Keratinocyte (primary cell): Measurements from ENCODE around the gene PRPF39. TPM values are rescaled to one million over a fixed set of nuclear protein-coding genes. Genes with fewer than 3 reads are reported as not detected.

Experiments
- DNase-seq: peaks from one replicate; pipeline ENCODE4 v3.0.0-alpha.2; 2011; ENCODE audit warnings: low read depth, missing footprints, low spot score
- FAIRE-seq: peaks from 2 replicates; lab custom pipeline; 2011; peaks lifted over from hg19 to GRCh38; lab: Jason Lieb, UNC
- H2AFZ ChIP-seq: 2 replicates; pipeline ENCODE4 v1.6.0; 2012; ENCODE audit warnings: low read length, control low read depth, inconsistent platforms; ENCODE audit not compliant: control insufficient read depth
- H3K27ac ChIP-seq: 2 replicates; pipeline ENCODE4 v1.5.1; 2011; ENCODE audit warnings: low read length; ENCODE audit not compliant: control insufficient read depth, insufficient read depth
- H3K27me3 ChIP-seq: 3 replicates; pipeline ENCODE4 v1.6.0; 2011; ENCODE audit warnings: low read length; ENCODE audit not compliant: control insufficient read depth, insufficient read depth; ENCODE audit errors: extremely low read depth
- H3K36me3 ChIP-seq, 2 experiments: 2 replicates in 1 of 2; 3 replicates in 1 of 2; pipeline ENCODE4 v1.5.1; 2011; ENCODE audit warnings: low read length in 2 of 2, mild to moderate bottlenecking in 1 of 2; ENCODE audit not compliant: control insufficient read depth in 2 of 2, insufficient read depth in 2 of 2; ENCODE audit errors: extremely low read depth in 1 of 2
- H3K4me1 ChIP-seq: 3 replicates; pipeline ENCODE4 v1.5.1; 2011; ENCODE audit warnings: low read length; ENCODE audit not compliant: control insufficient read depth, insufficient read depth; ENCODE audit errors: extremely low read depth
- H3K4me2 ChIP-seq: 3 replicates; pipeline ENCODE4 v1.6.0; 2011; ENCODE audit warnings: low read depth, low read length; ENCODE audit not compliant: control insufficient read depth, insufficient read depth; ENCODE audit errors: extremely low read depth
- H3K4me3 ChIP-seq, 3 experiments: fragments of 200-600 bp in 1 of 3; sonication (generic) in 1 of 3; 2 replicates in 2 of 3; 3 replicates in 1 of 3; pipeline ENCODE4 v1.5.1; 2011 to 2016; ENCODE audit warnings: low read length in 3 of 3, mild to moderate bottlenecking in 3 of 3, control low read depth in 2 of 3, inconsistent platforms in 1 of 3, low read depth in 1 of 3, mixed read lengths in 1 of 3, mixed run types in 1 of 3, moderate library complexity in 1 of 3; ENCODE audit not compliant: control insufficient read depth in 2 of 3, insufficient read depth in 2 of 3; ENCODE audit errors: extremely low read depth in 1 of 3
- H3K79me2 ChIP-seq: 2 replicates; pipeline ENCODE4 v1.6.0; 2012; ENCODE audit warnings: low read length; ENCODE audit not compliant: control insufficient read depth, insufficient read depth
- H3K9ac ChIP-seq: 3 replicates; pipeline ENCODE4 v1.6.0; 2011; ENCODE audit warnings: low read length; ENCODE audit not compliant: control insufficient read depth, insufficient read depth; ENCODE audit errors: extremely low read depth
- H3K9me1 ChIP-seq: 3 replicates; pipeline ENCODE4 v1.6.0; 2011; ENCODE audit warnings: low read length; ENCODE audit not compliant: control insufficient read depth, insufficient read depth; ENCODE audit errors: extremely low read depth
- H3K9me3 ChIP-seq: 2 replicates; pipeline ENCODE4 v1.5.1; 2012; ENCODE audit warnings: low read depth, low read length; ENCODE audit not compliant: control insufficient read depth
- H4K20me1 ChIP-seq: 3 replicates; pipeline ENCODE4 v1.6.0; 2011; ENCODE audit warnings: low read length; ENCODE audit not compliant: control insufficient read depth, insufficient read depth; ENCODE audit errors: extremely low read depth
- EZH2 ChIP-seq: IDR thresholded peaks from one replicate; pipeline ENCODE4 v1.6.1; 2012; ENCODE audit warnings: inconsistent platforms, mild to moderate bottlenecking, low read length, moderate library complexity
- dilution Hi-C: fragments of 300-500 bp; cut with MboI; formaldehyde crosslinking; loops from one replicate; pipeline ENCODE4 v1.7.0; 2020; ENCODE audit warnings: low sequenced_read_pairs; ENCODE audit not compliant: extremely low pct_ligation_motif_present
- polyA plus RNA-seq, 5 experiments: library from polyadenylated mRNA; depleted of rRNA in 3 of 5; stranded (reverse) in 3 of 5; stranded (forward) in 1 of 5; unstranded in 1 of 5; fragments of >200 nt; gene quantifications; 1 replicate in 1 of 5; 2 replicates in 3 of 5; 3 replicates in 1 of 5; pipeline versions ENCODE4 v1.2.1 to v1.2.3, GENCODE V29; 2011 to 2012; ENCODE audit warnings: missing spikeins in 2 of 5, low read depth in 1 of 5, low replicate concordance in 1 of 5
- TF ChIP-seq, protein P1 (sequence below), 3 experiments: IDR thresholded peaks in 1 of 3; conservative IDR thresholded peaks in 1 of 3; optimal IDR thresholded peaks in 1 of 3; 2 replicates in 2 of 3; 3 replicates in 1 of 3; pipeline versions ENCODE3 to v1.5.1; 2011; ENCODE audit warnings: low read length in 3 of 3, mild to moderate bottlenecking in 3 of 3, moderate library complexity in 2 of 3, control low read depth in 1 of 3, inconsistent platforms in 1 of 3; ENCODE audit not compliant: insufficient read depth in 2 of 3; ENCODE audit errors: extremely low read depth in 1 of 3

PRPF39 gene
- polyA plus RNA-seq, 1 donor (not counting 4 experiments of a cell fraction or from before 2014, with no cell fraction given) = 45.5 TPM

DNA sequence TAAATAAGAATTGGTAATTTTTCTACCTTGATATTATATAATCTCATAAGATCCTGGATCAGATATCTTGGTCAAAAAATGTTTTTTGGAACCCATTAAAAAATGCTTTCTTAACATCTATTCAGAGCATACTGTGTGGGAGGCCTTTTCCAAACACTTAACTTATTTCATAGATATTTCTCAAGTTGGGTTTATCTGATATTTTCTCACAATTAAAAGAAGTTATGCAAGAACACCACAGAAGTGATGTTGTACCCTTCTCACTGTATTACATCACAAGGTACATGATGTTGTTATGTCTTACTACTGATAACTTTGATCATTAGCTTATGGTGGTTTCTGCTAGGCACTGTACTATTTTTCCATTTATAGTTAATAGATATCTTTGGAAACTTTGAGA is 23.4 kb upstream of the PRPF39 start:
- Histone ChIP-seq H3K4me1 (no peaks in the 10 kb centered on the region), H3K9ac (no peak overlapping the region), H4K20me1 (no peaks in the 10 kb centered on the region), H3K27ac (no peak overlapping the region), H3K9me3 (no peaks in the 10 kb centered on the region), H3K4me2 (no peak overlapping the region), H3K27me3 (no peaks in the 10 kb centered on the region), H3K36me3 (peaks cover 0 to 1% of the 10 kb centered on the region in 2 experiments), H3K9me1 (no peaks in the 10 kb centered on the region), H3K79me2 (no peaks in the 10 kb centered on the region), H2AFZ (no peak overlapping the region), H3K4me3 (no peak overlapping the region)
- FAIRE-seq (no peak), DNase-seq (no peak)
- no peak for TF ChIP-seq EZH2
- TF ChIP-seq, protein P1, sequence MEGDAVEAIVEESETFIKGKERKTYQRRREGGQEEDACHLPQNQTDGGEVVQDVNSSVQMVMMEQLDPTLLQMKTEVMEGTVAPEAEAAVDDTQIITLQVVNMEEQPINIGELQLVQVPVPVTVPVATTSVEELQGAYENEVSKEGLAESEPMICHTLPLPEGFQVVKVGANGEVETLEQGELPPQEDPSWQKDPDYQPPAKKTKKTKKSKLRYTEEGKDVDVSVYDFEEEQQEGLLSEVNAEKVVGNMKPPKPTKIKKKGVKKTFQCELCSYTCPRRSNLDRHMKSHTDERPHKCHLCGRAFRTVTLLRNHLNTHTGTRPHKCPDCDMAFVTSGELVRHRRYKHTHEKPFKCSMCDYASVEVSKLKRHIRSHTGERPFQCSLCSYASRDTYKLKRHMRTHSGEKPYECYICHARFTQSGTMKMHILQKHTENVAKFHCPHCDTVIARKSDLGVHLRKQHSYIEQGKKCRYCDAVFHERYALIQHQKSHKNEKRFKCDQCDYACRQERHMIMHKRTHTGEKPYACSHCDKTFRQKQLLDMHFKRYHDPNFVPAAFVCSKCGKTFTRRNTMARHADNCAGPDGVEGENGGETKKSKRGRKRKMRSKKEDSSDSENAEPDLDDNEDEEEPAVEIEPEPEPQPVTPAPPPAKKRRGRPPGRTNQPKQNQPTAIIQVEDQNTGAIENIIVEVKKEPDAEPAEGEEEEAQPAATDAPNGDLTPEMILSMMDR (optimal IDR thresholded peaks at IDR 0.05 in 1 of 3, IDR thresholded peaks at IDR 0.05 in 1 of 3, conservative IDR thresholded peaks at IDR 0.05 in 1 of 3; ENCODE audit: extremely low read depth in 1 of 3, insufficient read depth in 2 of 3, low read length in 3 of 3) = no peak
- dilution Hi-C loops = no loop called here

DNA sequence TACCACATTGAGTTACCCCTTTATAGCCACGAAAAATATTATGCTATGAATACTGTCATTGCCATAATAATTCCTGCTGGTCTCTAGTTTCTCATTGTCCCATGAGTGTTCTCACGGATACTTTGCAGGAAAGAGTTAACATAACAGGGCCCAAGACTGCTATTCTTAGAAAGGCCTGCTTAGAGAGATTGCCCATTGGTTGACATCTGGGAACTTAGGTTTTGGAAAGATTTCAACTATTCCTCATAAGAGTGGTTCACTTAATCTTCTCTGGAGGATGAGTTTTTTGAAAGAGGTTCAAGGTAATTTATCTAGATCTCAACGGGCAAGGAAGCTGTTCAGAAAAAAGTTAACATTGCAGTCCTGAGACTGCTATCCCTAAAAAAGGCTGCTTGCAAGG is 18.4 kb upstream of the PRPF39 start:
- Histone ChIP-seq H3K9ac (no peak overlapping the region), H3K9me3 (no peaks in the 10 kb centered on the region), H3K4me3 (no peak overlapping the region), H3K4me1 (no peaks in the 10 kb centered on the region), H2AFZ (no peak overlapping the region), H3K79me2 (no peaks in the 10 kb centered on the region), H3K27ac (no peak overlapping the region), H3K36me3 (peaks cover 0 to 1% of the 10 kb centered on the region in 2 experiments), H3K4me2 (no peak overlapping the region), H4K20me1 (no peaks in the 10 kb centered on the region), H3K9me1 (no peaks in the 10 kb centered on the region), H3K27me3 (no peaks in the 10 kb centered on the region)
- TF ChIP-seq EZH2 = no peak
- TF ChIP-seq, protein P1 (optimal IDR thresholded peaks at IDR 0.05 in 1 of 3, IDR thresholded peaks at IDR 0.05 in 1 of 3, conservative IDR thresholded peaks at IDR 0.05 in 1 of 3; ENCODE audit: extremely low read depth in 1 of 3, insufficient read depth in 2 of 3, low read length in 3 of 3) = no peak
- FAIRE-seq = no peak
- dilution Hi-C loops = no loop called here
- DNase-seq = no peak
